Mesothelial cell of epicardium (in vitro differentiated cells): ENCODE results near the gene MAGEF1. TPM values are rescaled to one million over a fixed set of nuclear protein-coding genes. Genes with fewer than 3 reads are reported as not detected.

Experiments
- DNase-seq, 2 experiments: peaks; one replicate each; pipeline ENCODE4 v3.0.0; 2021; ENCODE audit warnings: low spot score in 2 of 2; ENCODE audit not compliant: unreplicated experiment in 2 of 2
- H3K27ac Mint-ChIP-seq: 2 replicates; pipeline ENCODE4 v1.8.0; 2021; ENCODE audit warnings: mixed read lengths
- H3K27me3 Mint-ChIP-seq: 2 replicates; pipeline ENCODE4 v1.8.0; 2021; ENCODE audit warnings: low read depth, mixed read lengths
- H3K36me3 Mint-ChIP-seq: 2 replicates; pipeline ENCODE4 v1.8.0; 2021; ENCODE audit warnings: mixed read lengths
- H3K4me1 Mint-ChIP-seq: 2 replicates; pipeline ENCODE4 v1.8.0; 2021; ENCODE audit warnings: mixed read lengths
- H3K4me3 Mint-ChIP-seq: 2 replicates; pipeline ENCODE4 v1.8.0; 2021; ENCODE audit warnings: mild to moderate bottlenecking, moderate library complexity, mixed read lengths
- H3K9me3 Mint-ChIP-seq: 2 replicates; pipeline ENCODE4 v1.8.0; 2021; ENCODE audit warnings: mixed read lengths
- total RNA-seq: library from RNA; stranded (reverse); gene quantifications from 3 replicates; pipeline ENCODE4 v1.2.1, GENCODE V29; 2021
- TF ChIP-seq, protein P1 (sequence below): fragments of 200-600 bp; sonication (generic); IDR thresholded peaks from one replicate; pipeline ENCODE4 v1.5.0; 2021; ENCODE audit warnings: antibody characterized with exemption; ENCODE audit not compliant: unreplicated experiment

Gene MAGEF1
- total RNA-seq, 1 donor from 2014 or later, result 68.4 TPM

GRCh38 chr3:184700759-184701158 is 11.1 kb downstream of the MAGEF1 start:
- H3K27ac Mint-ChIP-seq, result no peak overlapping the region
- H3K9me3 Mint-ChIP-seq, result peaks cover 6% of the 10 kb centered on the region
- H3K36me3 Mint-ChIP-seq, result peaks cover 17% of the 10 kb centered on the region
- H3K4me3 Mint-ChIP-seq, result no peak overlapping the region
- TF ChIP-seq, protein P1, sequence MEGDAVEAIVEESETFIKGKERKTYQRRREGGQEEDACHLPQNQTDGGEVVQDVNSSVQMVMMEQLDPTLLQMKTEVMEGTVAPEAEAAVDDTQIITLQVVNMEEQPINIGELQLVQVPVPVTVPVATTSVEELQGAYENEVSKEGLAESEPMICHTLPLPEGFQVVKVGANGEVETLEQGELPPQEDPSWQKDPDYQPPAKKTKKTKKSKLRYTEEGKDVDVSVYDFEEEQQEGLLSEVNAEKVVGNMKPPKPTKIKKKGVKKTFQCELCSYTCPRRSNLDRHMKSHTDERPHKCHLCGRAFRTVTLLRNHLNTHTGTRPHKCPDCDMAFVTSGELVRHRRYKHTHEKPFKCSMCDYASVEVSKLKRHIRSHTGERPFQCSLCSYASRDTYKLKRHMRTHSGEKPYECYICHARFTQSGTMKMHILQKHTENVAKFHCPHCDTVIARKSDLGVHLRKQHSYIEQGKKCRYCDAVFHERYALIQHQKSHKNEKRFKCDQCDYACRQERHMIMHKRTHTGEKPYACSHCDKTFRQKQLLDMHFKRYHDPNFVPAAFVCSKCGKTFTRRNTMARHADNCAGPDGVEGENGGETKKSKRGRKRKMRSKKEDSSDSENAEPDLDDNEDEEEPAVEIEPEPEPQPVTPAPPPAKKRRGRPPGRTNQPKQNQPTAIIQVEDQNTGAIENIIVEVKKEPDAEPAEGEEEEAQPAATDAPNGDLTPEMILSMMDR, result no peak
- H3K27me3 Mint-ChIP-seq, result no peaks in the 10 kb centered on the region
- no peak for DNase-seq
- peaks cover 33% of the 10 kb centered on the region for H3K4me1 Mint-ChIP-seq

GRCh38 chr3:184697845-184698244 is 14.0 kb downstream of the MAGEF1 start:
- Mint-ChIP-seq H3K36me3 (peaks cover 12% of the 10 kb centered on the region), H3K27ac (no peak overlapping the region), H3K4me1 (peaks cover 40% of the 10 kb centered on the region), H3K4me3 (no peak overlapping the region), H3K9me3 (peaks cover 6% of the 10 kb centered on the region), H3K27me3 (no peaks in the 10 kb centered on the region)
- DNase-seq, result no peak
- TF ChIP-seq, protein P1, result no peak

- H3K27ac Mint-ChIP-seq, result peak overlapping the region; percentile 74
- H3K36me3 Mint-ChIP-seq, result peaks cover 8% of the 10 kb centered on the region
- no peak overlapping the region for H3K4me3 Mint-ChIP-seq
- H3K9me3 Mint-ChIP-seq, result peaks cover 3% of the 10 kb centered on the region
- no peak for DNase-seq
- TF ChIP-seq, protein P1, result no peak
- H3K4me1 Mint-ChIP-seq, result peaks cover 50% of the 10 kb centered on the region
- H3K27me3 Mint-ChIP-seq, result no peaks in the 10 kb centered on the region
These were observed 15.2 kb downstream of the MAGEF1 start for GRCh38 chr3:184696697-184697096.

GRCh38 chr3:184694716-184695115 is 17.1 kb downstream of the MAGEF1 start:
- Mint-ChIP-seq H3K36me3 (peaks cover 2% of the 10 kb centered on the region), H3K27ac (peak overlapping the region; percentile 70), H3K27me3 (no peaks in the 10 kb centered on the region), H3K4me3 (no peak overlapping the region), H3K4me1 (peaks cover 62% of the 10 kb centered on the region), H3K9me3 (no peaks in the 10 kb centered on the region)
- no peak for DNase-seq
- TF ChIP-seq, protein P1, result no peak

DNA sequence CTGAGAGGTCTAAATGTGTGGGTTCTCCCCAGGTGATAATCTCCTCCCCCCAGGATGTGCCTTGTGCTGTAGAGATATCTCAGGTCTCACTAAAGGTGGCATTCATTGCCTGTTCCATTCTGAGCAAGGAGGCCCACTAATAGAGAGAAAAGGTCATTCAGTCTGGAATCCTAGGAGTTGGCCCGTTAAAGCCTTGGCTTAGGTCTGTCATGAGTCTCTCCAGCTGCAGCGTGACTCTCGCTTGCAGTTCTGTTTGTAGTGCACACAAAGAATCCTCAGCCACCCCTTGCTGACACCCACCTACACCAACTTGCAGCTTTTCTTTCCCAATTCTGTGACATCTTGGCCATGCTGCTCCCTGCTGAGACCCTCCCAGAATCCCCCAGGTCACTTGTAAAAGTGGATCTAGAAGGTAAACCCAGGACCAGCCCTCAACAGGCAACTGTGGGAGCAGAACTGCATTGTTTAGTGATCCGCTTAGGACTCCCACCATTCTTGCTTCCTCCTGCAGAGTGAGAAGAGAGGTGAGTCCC is 17.7 kb downstream of the MAGEF1 start:
- Mint-ChIP-seq H3K4me3 (no peak overlapping the region), H3K9me3 (no peaks in the 10 kb centered on the region), H3K27me3 (no peaks in the 10 kb centered on the region), H3K4me1 (peaks cover 62% of the 10 kb centered on the region), H3K27ac (peak overlapping the region; percentile 70), H3K36me3 (peaks cover 2% of the 10 kb centered on the region)
- DNase-seq, result no peak
- TF ChIP-seq, protein P1, result no peak
